ENCODE data around the gene SMO.
"Not testable (repeated sequence)": the region's sequence is repeated elsewhere in the genome, so short reads cannot be mapped to it uniquely, and the experiment has no call there.

SMO gene

DNA sequence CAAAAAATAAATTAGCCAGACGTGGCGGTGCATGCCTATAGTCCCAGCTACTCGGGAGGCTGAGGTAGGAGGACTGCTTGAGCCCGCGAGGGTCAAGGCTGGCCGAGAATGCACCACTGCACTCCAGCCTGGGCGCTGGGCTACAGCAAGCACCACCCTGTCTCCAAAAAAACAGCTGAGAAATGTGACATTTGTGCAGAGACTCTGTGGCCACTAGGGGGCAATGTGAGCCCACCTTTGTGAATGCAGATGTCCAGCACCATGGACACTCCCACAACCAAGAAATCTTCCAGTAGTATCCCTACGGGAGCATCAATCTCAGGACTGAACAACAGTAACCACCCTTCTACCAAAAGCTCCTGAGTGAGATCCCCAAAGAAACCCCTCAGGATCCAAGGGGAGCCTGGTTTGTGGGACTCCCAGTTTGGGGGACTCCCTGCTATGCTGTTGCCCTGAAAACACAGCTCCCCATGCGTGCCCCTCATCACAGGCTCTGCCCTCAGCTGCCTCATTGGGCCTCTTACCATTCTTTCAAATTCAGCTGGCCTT lies 30.2 kb downstream of the SMO start:
- H3K9me3 ChIP-seq (ENCODE audit: insufficient read depth, low read length, severe bottlenecking), result no peaks in the 10 kb centered on the region
- no peak for TF ChIP-seq EZH2 (IDR thresholded peaks at IDR 0.05; ENCODE audit: borderline replicate concordance, low read depth, low read length, severe bottlenecking)
- TF ChIP-seq, protein P1, sequence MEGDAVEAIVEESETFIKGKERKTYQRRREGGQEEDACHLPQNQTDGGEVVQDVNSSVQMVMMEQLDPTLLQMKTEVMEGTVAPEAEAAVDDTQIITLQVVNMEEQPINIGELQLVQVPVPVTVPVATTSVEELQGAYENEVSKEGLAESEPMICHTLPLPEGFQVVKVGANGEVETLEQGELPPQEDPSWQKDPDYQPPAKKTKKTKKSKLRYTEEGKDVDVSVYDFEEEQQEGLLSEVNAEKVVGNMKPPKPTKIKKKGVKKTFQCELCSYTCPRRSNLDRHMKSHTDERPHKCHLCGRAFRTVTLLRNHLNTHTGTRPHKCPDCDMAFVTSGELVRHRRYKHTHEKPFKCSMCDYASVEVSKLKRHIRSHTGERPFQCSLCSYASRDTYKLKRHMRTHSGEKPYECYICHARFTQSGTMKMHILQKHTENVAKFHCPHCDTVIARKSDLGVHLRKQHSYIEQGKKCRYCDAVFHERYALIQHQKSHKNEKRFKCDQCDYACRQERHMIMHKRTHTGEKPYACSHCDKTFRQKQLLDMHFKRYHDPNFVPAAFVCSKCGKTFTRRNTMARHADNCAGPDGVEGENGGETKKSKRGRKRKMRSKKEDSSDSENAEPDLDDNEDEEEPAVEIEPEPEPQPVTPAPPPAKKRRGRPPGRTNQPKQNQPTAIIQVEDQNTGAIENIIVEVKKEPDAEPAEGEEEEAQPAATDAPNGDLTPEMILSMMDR (IDR thresholded peaks at IDR 0.05; ENCODE audit: borderline replicate concordance, extremely low read depth, low read length, poor library complexity, severe bottlenecking), result peak; percentile 94
- no peak overlapping the region for H3K27ac ChIP-seq (ENCODE audit: low read length)
- no peak overlapping the region for H3K9ac ChIP-seq (ENCODE audit: low read depth, low read length)
- H3K79me2 ChIP-seq (ENCODE audit: insufficient read depth, low read length), result no peaks in the 10 kb centered on the region
- H3K4me3 ChIP-seq (ENCODE audit: low read depth in 1 of 2, low read length in 2 of 2), result no peak overlapping the region
- no peaks in the 10 kb centered on the region for H4K20me1 ChIP-seq (ENCODE audit: insufficient read depth, low read length)
- DNase-seq, result peak; percentile 76
- no peak overlapping the region for H3K4me2 ChIP-seq (ENCODE audit: insufficient read depth, low read length)
- H3K27me3 ChIP-seq (ENCODE audit: insufficient read depth, low read length, poor library complexity), result no peaks in the 10 kb centered on the region
- H3K36me3 ChIP-seq (ENCODE audit: insufficient read depth, low read length), result no peaks in the 10 kb centered on the region
- H2AFZ ChIP-seq (ENCODE audit: low read depth, low read length), result no peak overlapping the region
- H3K4me1 ChIP-seq (ENCODE audit: insufficient read depth, low read length), result peaks cover 13% of the 10 kb centered on the region
- peak; percentile 95 for ATAC-seq (ENCODE audit: insufficient read depth, low read depth)

DNA sequence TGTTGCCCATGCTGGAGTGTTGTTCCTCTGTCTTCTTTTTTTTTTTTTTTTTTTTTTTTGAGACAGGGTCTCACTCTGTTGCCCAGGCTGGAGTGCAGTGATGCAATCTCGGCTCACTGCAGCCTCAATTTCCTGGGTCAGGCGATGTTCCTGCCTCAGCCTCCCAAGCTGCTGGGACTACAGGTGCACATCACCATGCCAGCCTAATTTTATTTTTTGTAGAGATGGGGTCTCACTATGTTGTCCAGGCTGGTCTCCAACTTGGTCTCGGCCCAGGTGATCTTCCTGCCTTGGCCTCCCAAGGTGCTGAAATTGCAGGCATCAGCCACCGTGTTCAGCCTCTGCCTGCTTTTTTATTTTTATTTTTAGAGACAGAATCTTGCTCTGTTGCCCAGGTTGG lies 30.7 kb downstream of the SMO start:
- H3K4me3 ChIP-seq (ENCODE audit: low read depth in 1 of 2, low read length in 2 of 2); H3K9me3 ChIP-seq (ENCODE audit: insufficient read depth, low read length, severe bottlenecking): not testable (repeated sequence)

DNA sequence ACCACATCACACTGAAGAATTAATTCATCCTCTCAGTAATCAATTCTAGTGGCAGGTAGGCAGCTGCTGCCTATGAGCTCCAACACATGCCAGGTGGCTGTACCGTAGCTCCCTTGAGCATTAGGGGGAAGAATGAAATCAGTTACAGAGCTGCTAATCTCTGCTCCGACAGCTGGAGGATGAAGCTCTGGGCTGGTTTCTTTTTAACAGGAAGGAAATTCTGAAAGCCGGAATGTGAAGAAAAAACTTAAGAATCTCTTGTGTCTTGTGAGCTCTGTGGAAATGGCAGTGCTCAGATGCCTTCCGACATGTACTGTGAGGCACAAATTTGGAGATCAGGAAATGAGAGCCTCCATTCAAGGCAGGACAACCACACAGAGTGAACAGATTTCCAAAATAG lies 33.6 kb downstream of the SMO start:
- H3K79me2 ChIP-seq (ENCODE audit: insufficient read depth, low read length), result no peaks in the 10 kb centered on the region; the same call in 1 of the 2 replicates
- no peaks in the 10 kb centered on the region for H3K9me3 ChIP-seq (ENCODE audit: insufficient read depth, low read length, severe bottlenecking)
- H4K20me1 ChIP-seq (ENCODE audit: insufficient read depth, low read length), result no peaks in the 10 kb centered on the region
- TF ChIP-seq, protein P1 (IDR thresholded peaks at IDR 0.05; ENCODE audit: borderline replicate concordance, extremely low read depth, low read length, poor library complexity, severe bottlenecking), result no peak
- no peak for TF ChIP-seq EZH2 (IDR thresholded peaks at IDR 0.05; ENCODE audit: borderline replicate concordance, low read depth, low read length, severe bottlenecking)
- ATAC-seq (ENCODE audit: insufficient read depth, low read depth), result no peak
- H2AFZ ChIP-seq (ENCODE audit: low read depth, low read length), result peak overlapping the region; percentile 55
- no peaks in the 10 kb centered on the region for H3K27me3 ChIP-seq (ENCODE audit: insufficient read depth, low read length, poor library complexity)
- H3K9ac ChIP-seq (ENCODE audit: low read depth, low read length), result no peak overlapping the region
- no peak overlapping the region for H3K27ac ChIP-seq (ENCODE audit: low read length)
- DNase-seq, result no peak
- H3K4me1 ChIP-seq (ENCODE audit: insufficient read depth, low read length), result peaks cover 39% of the 10 kb centered on the region
- H3K36me3 ChIP-seq (ENCODE audit: insufficient read depth, low read length), result no peaks in the 10 kb centered on the region; the same call in 1 of the 2 replicates
- H3K4me2 ChIP-seq (ENCODE audit: insufficient read depth, low read length), result peak overlapping the region; percentile 38
- H3K4me3 ChIP-seq (ENCODE audit: low read depth in 1 of 2, low read length in 2 of 2), result no peak overlapping the region

More for the DNA sequence above, 30.7 kb downstream of the SMO start:
- H3K4me1 ChIP-seq (ENCODE audit: insufficient read depth, low read length), result peaks cover 18% of the 10 kb centered on the region
- H2AFZ ChIP-seq (ENCODE audit: low read depth, low read length); H3K27me3 ChIP-seq (ENCODE audit: insufficient read depth, low read length, poor library complexity); H3K79me2 ChIP-seq (ENCODE audit: insufficient read depth, low read length); H3K9ac ChIP-seq (ENCODE audit: low read depth, low read length); H4K20me1 ChIP-seq (ENCODE audit: insufficient read depth, low read length); H3K36me3 ChIP-seq (ENCODE audit: insufficient read depth, low read length); DNase-seq; H3K4me2 ChIP-seq (ENCODE audit: insufficient read depth, low read length); H3K27ac ChIP-seq (ENCODE audit: low read length); ATAC-seq (ENCODE audit: insufficient read depth, low read depth): not testable (repeated sequence)

DNA sequence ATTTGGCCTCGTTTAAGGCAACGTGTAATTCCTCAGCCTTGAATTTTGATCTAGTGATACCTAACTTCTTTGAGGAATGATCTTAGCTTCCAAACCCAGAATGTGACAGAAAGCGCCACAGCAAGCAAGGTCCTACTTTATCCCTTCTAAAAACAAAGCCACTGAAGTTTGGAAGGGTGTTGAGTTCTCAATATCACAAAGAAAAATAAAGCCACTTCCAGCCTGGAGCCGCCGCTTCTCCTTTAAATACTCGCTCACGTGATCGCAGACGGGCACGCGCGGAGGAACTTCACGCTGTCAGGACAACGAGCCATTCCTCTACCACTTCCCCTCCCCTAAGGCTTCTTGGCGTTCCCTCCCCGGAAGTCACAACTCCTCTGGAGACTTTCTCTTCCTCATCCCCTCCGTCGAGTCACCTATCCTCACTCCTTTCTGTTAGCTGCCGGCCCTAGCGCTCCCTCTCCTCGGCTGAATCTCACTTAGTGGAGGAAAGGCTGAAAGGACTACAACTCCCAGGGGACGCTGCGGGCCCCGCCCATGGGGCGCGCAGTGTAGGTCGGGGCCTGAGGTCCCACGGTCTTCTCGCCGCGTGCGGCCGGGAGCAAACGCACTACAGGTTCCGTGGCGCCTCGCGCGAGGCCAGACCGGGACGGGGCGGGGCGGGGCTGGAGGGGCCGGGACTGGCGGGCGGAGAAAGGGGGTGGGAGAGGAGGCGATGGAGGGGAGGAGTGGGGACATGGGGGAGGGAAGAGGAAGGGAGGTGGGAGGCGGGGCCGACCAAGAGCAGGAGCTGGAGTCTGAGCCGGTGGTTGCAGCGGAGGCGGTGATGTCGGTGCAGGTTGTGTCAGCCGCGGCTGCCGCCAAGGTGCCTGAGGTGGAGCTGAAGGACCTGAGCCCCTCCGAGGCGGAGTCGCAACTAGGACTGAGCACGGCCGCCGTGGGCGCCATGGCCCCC lies 36.1 kb downstream of the SMO start, which contains the start of gene AHCYL2:
Gene AHCYL2 (plus strand): TSS at position 780 of the 955 bp plus-strand sequence.
- Histone ChIP-seq H4K20me1 (ENCODE audit: insufficient read depth, low read length) (peaks cover 3% of the 10 kb centered on the region; the same call in 1 of the 2 replicates), H3K9me3 (ENCODE audit: insufficient read depth, low read length, severe bottlenecking) (no peaks in the 10 kb centered on the region), H3K4me3 (ENCODE audit: low read depth in 1 of 2, low read length in 2 of 2) (peak within 1 kb of the TSS; percentile 64 to 78), H3K27ac (ENCODE audit: low read length) (peak within 1 kb of the TSS; percentile 78), H2AFZ (ENCODE audit: low read depth, low read length) (peak within 1 kb of the TSS; percentile 99), H3K4me2 (ENCODE audit: insufficient read depth, low read length) (peak within 1 kb of the TSS; percentile 88), H3K4me1 (ENCODE audit: insufficient read depth, low read length) (peaks cover 35% of the 10 kb centered on the region), H3K36me3 (ENCODE audit: insufficient read depth, low read length) (no peaks in the 10 kb centered on the region; the same call in 1 of the 2 replicates), H3K79me2 (ENCODE audit: insufficient read depth, low read length) (no peaks in the 10 kb centered on the region; the same call in 1 of the 2 replicates), H3K9ac (ENCODE audit: low read depth, low read length) (peak within 1 kb of the TSS; percentile 67), H3K27me3 (ENCODE audit: insufficient read depth, low read length, poor library complexity) (no peaks in the 10 kb centered on the region)
- no peak for TF ChIP-seq EZH2 (IDR thresholded peaks at IDR 0.05; ENCODE audit: borderline replicate concordance, low read depth, low read length, severe bottlenecking)
- TF ChIP-seq, protein P1 (IDR thresholded peaks at IDR 0.05; ENCODE audit: borderline replicate concordance, extremely low read depth, low read length, poor library complexity, severe bottlenecking), result no peak
- ATAC-seq (ENCODE audit: insufficient read depth, low read depth), result peak; percentile 92
- DNase-seq, result peak; percentile 98
